D721Med (cell line): ENCODE measurements around the gene EXOC4.
A peak's percentile ranks its signal among the peaks of the same experiment; 100 is the strongest.

Experiments used
- DNase-seq: peaks from one replicate; pipeline ENCODE4 v3.0.0; 2011; ENCODE audit warnings: low spot score; ENCODE audit not compliant: insufficient read length
- FAIRE-seq: peaks from 2 replicates; lab custom pipeline; 2011; peaks lifted over from hg19 to GRCh38; lab: Jason Lieb, UNC
- TF ChIP-seq, protein P1 (sequence below): IDR thresholded peaks from 2 replicates; pipeline ENCODE4 v1.5.1; 2012; ENCODE audit warnings: mild to moderate bottlenecking, control low read depth; ENCODE audit not compliant: insufficient read depth; ENCODE audit errors: missing control alignments

The EXOC4 gene

DNA sequence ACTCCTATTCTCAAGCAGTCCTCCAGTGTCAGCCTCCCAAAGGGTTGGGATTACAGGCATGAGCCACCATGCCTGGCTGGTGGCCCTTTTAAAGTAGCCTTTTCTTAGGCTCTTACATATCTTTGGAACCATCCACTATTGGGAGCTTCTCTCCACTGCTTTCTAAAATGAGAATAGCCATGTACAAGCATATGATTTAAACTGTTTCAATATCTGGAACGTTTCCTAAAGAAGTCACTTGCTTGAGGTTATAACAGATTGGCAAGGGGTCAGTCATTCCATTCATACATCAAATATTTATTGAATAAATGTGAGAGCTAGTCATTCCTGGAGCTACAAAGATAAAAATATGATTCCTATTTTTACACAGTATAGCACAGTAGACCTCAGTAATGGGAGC lies 776.9 kb downstream of the EXOC4 start:
- FAIRE-seq: no peak

DNA sequence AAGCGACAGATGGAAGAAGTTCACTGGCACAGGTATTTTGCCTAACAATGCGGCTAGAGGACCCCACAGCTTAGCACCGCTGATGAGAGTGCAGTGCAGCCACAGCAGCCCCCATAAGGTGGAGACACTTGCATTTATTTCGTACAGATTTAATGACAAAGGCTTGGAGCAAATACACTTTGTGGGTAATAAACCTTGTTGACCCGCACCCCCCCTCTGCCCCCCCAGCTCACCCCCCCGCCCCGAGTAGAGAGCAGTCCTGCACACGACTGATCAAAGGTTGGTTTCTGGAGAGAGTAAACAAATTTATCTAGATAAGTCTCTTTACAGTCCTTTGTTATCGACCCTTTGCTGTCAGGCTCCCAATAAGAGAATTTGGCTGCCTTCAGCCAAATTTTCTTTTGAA lies 777.6 kb downstream of the EXOC4 start:
- TF ChIP-seq, protein P1, sequence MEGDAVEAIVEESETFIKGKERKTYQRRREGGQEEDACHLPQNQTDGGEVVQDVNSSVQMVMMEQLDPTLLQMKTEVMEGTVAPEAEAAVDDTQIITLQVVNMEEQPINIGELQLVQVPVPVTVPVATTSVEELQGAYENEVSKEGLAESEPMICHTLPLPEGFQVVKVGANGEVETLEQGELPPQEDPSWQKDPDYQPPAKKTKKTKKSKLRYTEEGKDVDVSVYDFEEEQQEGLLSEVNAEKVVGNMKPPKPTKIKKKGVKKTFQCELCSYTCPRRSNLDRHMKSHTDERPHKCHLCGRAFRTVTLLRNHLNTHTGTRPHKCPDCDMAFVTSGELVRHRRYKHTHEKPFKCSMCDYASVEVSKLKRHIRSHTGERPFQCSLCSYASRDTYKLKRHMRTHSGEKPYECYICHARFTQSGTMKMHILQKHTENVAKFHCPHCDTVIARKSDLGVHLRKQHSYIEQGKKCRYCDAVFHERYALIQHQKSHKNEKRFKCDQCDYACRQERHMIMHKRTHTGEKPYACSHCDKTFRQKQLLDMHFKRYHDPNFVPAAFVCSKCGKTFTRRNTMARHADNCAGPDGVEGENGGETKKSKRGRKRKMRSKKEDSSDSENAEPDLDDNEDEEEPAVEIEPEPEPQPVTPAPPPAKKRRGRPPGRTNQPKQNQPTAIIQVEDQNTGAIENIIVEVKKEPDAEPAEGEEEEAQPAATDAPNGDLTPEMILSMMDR: no peak
- DNase-seq: no peak
- no peak for FAIRE-seq

More for the DNA sequence above, 776.9 kb downstream of the EXOC4 start:
- no peak for DNase-seq
- TF ChIP-seq, protein P1: no peak

DNA sequence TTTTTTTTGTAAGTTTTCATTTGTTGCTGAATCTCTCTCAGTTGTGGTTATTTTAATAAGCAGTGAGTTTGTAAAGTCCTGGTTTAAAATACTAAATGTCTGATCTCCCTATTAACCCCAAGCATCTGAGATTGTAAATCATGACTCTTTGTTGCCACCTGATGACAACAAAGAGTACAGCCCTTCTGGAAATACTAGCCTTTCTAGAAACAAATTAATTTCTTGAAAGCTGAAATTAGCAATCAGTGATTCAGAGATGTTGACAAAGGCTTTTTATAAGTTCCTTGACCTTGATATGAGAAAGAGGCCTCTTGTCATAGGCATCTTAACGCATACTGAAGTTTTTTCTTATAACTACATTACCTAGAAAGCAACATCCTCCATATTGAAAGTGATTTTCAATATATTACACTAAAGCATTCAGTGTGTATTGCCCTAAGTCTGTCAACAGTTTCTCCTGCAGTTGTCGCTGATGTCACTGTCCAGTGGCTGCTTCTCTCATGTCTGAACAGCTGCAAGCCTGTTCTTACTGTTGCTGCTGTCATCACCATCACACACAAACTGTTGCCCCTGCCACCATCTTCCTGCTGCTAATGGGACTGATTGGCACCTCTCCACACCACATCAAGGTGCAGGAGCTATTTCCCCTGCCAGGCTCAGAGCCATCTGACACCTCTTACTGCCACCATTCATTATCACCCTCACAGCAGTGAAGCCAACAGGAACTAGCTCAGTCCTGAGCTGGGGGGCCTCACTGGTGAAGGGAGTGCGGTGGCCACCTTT lies 779.1 kb downstream of the EXOC4 start:
- TF ChIP-seq, protein P1: peak; percentile 14
- DNase-seq (no peak), FAIRE-seq (no peak)

DNA sequence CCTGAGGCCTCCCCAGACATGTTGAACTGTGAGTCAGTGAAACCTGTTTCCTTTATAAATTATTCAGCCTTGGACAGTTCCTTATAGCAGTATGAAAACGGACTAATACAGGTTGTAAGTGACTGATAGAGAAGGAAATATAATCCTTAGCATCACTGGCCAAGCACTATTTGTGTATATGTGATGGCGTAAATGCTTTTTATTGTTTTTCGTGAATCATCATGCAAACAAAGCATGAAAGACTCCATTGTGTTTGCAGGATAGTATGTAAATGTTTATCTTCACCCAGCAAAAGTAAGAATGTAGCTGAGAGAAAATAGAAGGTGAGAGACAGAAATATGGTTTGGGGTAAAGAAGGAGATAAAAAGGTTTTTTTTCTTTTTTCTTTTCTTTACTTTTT lies 781.8 kb downstream of the EXOC4 start:
- TF ChIP-seq, protein P1: no peak
- no peak for DNase-seq
- FAIRE-seq: no peak

DNA sequence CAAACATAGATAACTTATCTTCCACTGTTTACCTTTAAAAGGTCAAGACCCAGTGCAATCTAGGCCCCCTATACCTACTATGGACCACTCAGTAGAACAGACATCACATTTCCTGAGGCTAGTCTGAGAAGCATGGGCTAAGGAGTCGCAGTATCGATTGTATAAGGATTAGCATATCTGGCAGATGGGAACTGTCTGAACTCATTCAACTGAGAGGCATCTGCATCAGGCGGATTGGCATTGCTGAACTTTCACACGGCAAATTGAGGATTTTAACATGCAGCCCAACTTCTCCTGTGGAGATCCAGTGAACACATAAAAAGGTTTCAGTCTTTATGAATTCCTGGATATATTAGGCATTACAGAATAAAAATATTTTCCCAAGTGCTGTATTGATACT lies 785.1 kb downstream of the EXOC4 start:
- DNase-seq: no peak
- FAIRE-seq: peak; percentile 86
- TF ChIP-seq, protein P1: no peak

DNA sequence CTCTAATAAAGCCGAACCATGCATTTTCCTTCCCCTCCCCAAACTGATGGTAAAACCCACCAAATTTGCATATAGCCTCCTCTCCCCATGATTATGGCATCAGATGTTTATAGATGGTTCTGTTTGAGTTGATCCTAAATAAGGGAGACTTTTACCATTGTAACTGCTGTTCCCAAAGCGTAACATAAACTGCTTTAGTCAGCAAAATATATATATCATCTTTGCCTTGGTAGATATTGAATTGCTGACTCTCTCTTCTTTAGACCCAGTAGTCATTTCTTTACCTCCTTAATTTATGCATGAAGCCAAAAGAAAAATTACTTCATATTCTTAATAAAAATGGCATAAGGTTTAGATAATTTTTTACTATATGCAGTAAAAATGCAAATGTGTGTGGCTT lies 788.1 kb downstream of the EXOC4 start:
- FAIRE-seq: no peak
- TF ChIP-seq, protein P1: no peak

DNA sequence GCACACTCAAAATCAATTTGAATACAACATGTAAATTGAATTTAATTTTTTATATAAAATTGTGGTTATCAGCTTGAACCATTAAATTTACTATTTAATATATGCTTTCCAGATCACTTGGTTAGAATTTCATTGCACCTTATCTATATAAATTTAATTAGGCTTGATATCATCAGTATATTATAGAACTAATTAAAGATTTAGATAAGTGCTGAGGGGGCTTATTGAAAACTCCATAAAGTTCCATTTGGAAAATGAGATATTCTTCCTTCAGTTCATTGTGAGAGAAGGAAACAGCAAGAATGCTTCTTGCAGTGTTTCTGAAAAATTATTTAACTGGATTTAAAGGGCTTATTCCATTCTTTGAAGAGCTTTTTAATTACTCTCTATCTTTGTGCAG lies 788.6 kb downstream of the EXOC4 start:
- TF ChIP-seq, protein P1: no peak
- DNase-seq (no peak), FAIRE-seq (no peak)

More for the DNA sequence above, 788.1 kb downstream of the EXOC4 start:
- DNase-seq: no peak
